H1 (cell line): ENCODE results near the gene MILR1. TPM values are rescaled to one million over a fixed set of nuclear protein-coding genes. Genes with fewer than 3 reads are reported as not detected.

ENCODE experiments used
- E2F6 ChIP-seq: IDR thresholded peaks from 2 replicates; pipeline ENCODE4 v1.6.1; 2012; ENCODE audit warnings: inconsistent platforms
- KDM1A ChIP-seq: fragments of 200-600, 300-600 bp; sonication (generic); IDR thresholded peaks from 2 replicates; pipeline ENCODE4 v1.7.1; 2016; ENCODE audit warnings: mild to moderate bottlenecking, low read length, borderline replicate concordance
- POLR2AphosphoS5 ChIP-seq: IDR thresholded peaks from 2 replicates; pipeline ENCODE4 v1.6.1; 2011; ENCODE audit warnings: low read depth, low read length
- RAD21 ChIP-seq, 2 experiments: IDR thresholded peaks in 1 of 2; conservative IDR thresholded peaks in 1 of 2; 2 replicates each; pipeline ENCODE4 v1.6.1; 2011; ENCODE audit warnings: low read depth in 2 of 2, low read length in 2 of 2, improper control_type of control experiment in 1 of 2, inconsistent platforms in 1 of 2, mild to moderate bottlenecking in 1 of 2, moderate library complexity in 1 of 2
- SIN3A ChIP-seq, 2 experiments: IDR thresholded peaks in 1 of 2; conservative IDR thresholded peaks in 1 of 2; 2 replicates each; pipeline ENCODE4 v1.6.1; 2011 to 2012; ENCODE audit warnings: low read length in 2 of 2, improper control_type of control experiment in 1 of 2, low read depth in 1 of 2, mild to moderate bottlenecking in 1 of 2
- YY1 ChIP-seq: IDR thresholded peaks from 2 replicates; pipeline ENCODE4 v1.6.1; 2011; ENCODE audit warnings: low read depth, mild to moderate bottlenecking, low read length
- polyA plus RNA-seq, 7 experiments: library from polyadenylated mRNA; depleted of rRNA in 3 of 7; stranded (reverse) in 5 of 7; unstranded in 2 of 7; fragments of >200 nt in 5 of 7; fragments of 200-250 nt in 2 of 7; gene quantifications; 1 replicate in 5 of 7; 2 replicates in 1 of 7; 4 replicates in 1 of 7; pipeline versions ENCODE4 v1.2.1 to v1.2.3, GENCODE V29; 2011 to 2013; ENCODE audit warnings: missing spikeins in 2 of 7, mixed read lengths in 2 of 7
- total RNA-seq: library from RNA; stranded (reverse); fragmentation: NEBNext Ultra II Directional; extraction: Animal tissue kit (Norgen Biotek cat#: 25700); gene quantifications from 2 replicates; pipeline ENCODE4 v1.2.1, GENCODE V29; 2021

Gene MILR1
- total and polyA plus RNA-seq, 2 of the 8 experiments (the other 6 are each of a cell fraction or from before 2014, with no cell fraction given) = not detected

- no peak for TF ChIP-seq SIN3A (conservative IDR thresholded peaks at IDR 0.05 in 1 of 2, IDR thresholded peaks at IDR 0.05 in 1 of 2; ENCODE audit: low read depth in 1 of 2, low read length in 2 of 2)
- TF ChIP-seq KDM1A = no peak
- no peak for TF ChIP-seq YY1
- no peak for TF ChIP-seq RAD21 (IDR thresholded peaks at IDR 0.05 in 1 of 2, conservative IDR thresholded peaks at IDR 0.05 in 1 of 2; ENCODE audit: low read depth in 2 of 2, low read length in 2 of 2)
- TF ChIP-seq POLR2AphosphoS5 = no peak
- TF ChIP-seq E2F6 = no peak
Measured at GRCh38 chr17:64488301-64488700, 39.4 kb downstream of the MILR1 start (continued).
